ENCODE measurements around the gene NEDD4L. TPM values are rescaled to one million over a fixed set of nuclear protein-coding genes. Genes with fewer than 3 reads are reported as not detected.

NEDD4L gene
- polyA plus RNA-seq, 1 of the 3 experiments (the other 2 are of a cell fraction) = 13.2 TPM

DNA sequence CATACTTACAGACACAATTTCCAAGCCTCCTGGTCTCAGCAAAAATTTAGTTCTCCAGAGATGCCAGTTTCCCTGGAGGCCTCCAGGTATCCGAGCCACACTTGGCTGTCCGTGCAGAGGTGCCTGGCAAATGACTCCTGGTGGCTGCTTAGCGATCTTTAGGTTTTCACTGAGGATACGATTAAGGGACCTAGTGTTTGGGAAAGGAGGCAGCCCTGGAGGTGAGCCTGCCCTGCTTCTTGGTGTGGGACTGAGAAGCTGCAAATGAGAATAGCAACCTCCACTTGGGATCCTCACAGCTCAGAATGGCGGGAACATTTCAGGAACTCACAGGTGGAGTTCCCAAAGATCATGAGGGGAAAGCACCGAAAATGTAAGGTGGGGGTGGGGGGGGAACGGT lies 367.3 kb downstream of the NEDD4L start (continued):
- TF ChIP-seq, protein P1, sequence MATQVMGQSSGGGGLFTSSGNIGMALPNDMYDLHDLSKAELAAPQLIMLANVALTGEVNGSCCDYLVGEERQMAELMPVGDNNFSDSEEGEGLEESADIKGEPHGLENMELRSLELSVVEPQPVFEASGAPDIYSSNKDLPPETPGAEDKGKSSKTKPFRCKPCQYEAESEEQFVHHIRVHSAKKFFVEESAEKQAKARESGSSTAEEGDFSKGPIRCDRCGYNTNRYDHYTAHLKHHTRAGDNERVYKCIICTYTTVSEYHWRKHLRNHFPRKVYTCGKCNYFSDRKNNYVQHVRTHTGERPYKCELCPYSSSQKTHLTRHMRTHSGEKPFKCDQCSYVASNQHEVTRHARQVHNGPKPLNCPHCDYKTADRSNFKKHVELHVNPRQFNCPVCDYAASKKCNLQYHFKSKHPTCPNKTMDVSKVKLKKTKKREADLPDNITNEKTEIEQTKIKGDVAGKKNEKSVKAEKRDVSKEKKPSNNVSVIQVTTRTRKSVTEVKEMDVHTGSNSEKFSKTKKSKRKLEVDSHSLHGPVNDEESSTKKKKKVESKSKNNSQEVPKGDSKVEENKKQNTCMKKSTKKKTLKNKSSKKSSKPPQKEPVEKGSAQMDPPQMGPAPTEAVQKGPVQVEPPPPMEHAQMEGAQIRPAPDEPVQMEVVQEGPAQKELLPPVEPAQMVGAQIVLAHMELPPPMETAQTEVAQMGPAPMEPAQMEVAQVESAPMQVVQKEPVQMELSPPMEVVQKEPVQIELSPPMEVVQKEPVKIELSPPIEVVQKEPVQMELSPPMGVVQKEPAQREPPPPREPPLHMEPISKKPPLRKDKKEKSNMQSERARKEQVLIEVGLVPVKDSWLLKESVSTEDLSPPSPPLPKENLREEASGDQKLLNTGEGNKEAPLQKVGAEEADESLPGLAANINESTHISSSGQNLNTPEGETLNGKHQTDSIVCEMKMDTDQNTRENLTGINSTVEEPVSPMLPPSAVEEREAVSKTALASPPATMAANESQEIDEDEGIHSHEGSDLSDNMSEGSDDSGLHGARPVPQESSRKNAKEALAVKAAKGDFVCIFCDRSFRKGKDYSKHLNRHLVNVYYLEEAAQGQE (IDR thresholded peaks at IDR 0.05; ENCODE audit: low read depth, low read length) = no peak
- TF ChIP-seq, protein P2, sequence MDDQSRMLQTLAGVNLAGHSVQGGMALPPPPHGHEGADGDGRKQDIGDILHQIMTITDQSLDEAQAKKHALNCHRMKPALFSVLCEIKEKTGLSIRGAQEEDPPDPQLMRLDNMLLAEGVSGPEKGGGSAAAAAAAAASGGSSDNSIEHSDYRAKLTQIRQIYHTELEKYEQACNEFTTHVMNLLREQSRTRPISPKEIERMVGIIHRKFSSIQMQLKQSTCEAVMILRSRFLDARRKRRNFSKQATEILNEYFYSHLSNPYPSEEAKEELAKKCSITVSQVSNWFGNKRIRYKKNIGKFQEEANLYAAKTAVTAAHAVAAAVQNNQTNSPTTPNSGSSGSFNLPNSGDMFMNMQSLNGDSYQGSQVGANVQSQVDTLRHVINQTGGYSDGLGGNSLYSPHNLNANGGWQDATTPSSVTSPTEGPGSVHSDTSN (IDR thresholded peaks at IDR 0.05) = no peak
- TF ChIP-seq FOSL2 (IDR thresholded peaks at IDR 0.05; ENCODE audit: borderline replicate concordance, low read depth) = no peak
- TF ChIP-seq, protein P3, sequence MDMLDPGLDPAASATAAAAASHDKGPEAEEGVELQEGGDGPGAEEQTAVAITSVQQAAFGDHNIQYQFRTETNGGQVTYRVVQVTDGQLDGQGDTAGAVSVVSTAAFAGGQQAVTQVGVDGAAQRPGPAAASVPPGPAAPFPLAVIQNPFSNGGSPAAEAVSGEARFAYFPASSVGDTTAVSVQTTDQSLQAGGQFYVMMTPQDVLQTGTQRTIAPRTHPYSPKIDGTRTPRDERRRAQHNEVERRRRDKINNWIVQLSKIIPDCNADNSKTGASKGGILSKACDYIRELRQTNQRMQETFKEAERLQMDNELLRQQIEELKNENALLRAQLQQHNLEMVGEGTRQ (IDR thresholded peaks at IDR 0.05; ENCODE audit: borderline replicate concordance, low read depth, low read length) = no peak
- TF ChIP-seq GABPA (IDR thresholded peaks at IDR 0.05; ENCODE audit: low read depth) = no peak
- TF ChIP-seq EP300 (IDR thresholded peaks at IDR 0.05; ENCODE audit: borderline replicate concordance in 1 of 2, low read depth in 1 of 2, low read length in 1 of 2) = no peak

DNA sequence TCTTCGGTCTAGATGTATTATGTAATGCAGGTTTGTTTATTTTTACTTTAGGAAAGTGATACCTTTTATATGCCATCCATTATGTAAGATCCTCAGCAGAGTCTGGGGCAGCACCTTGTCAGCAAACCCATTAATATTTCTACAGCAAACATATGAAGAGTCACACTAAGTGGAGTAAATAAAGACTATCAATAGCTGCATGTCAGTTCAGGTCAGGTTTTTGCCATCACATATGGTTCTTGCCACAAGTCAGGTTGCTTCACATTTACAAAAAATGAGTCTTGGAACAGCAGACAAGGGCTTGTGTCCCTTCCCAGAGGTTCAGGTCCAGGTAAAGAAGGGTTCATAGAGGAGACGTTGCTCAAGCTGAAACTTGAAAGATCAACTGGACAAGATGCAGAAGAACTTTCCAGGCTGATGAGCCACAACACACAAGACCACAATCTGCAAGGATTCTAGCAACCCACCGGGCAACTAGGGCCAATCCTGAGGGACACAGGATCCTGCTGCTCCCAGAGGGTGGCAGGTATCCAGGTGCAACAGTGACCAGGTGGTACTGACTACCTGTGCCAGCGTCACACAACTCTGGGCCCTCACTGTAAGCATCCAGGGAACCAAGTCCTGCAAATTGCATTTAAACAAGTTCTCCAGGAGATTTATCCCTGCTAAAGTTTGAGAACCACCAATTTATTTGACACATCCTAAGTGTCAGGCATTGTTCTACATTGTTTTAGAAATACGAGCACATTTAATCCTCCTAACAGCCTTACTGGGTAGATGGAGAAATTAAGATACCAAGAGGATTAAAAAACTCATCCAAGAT lies 369.0 kb downstream of the NEDD4L start:
- Histone ChIP-seq H3K27me3 (ENCODE audit: insufficient read depth) (no peaks in the 10 kb centered on the region), H2AFZ (ENCODE audit: low read depth) (no peak overlapping the region), H3K79me2 (ENCODE audit: insufficient read depth) (no peaks in the 10 kb centered on the region), H3K4me1 (ENCODE audit: control insufficient read depth in 1 of 2, insufficient read depth in 2 of 2, low read depth in 1 of 2, low read length in 1 of 2) (no peaks in the 10 kb centered on the region; a peak in 2 of 4 replicates), H3K9me3 (no peaks in the 10 kb centered on the region), H3K4me3 (ENCODE audit: low read depth in 2 of 2, low read length in 1 of 2) (no peak overlapping the region), H3K9me2 (no peaks in the 10 kb centered on the region), H4K20me1 (ENCODE audit: insufficient read depth) (no peaks in the 10 kb centered on the region), H3K4me2 (no peak overlapping the region), H3K36me3 (replicated peaks in 1 of 2; ENCODE audit: control insufficient read depth in 1 of 2, insufficient read depth in 2 of 2, low read length in 1 of 2) (no peaks in the 10 kb centered on the region), H3K27ac (ENCODE audit: low read depth in 2 of 2, low read length in 1 of 2) (no peak overlapping the region), H3K9ac (no peak overlapping the region), H3F3A (replicated peaks; ENCODE audit: insufficient read depth) (no peaks in the 10 kb centered on the region)
- DNase-seq = no peak
- ChIA-PET POLR2A (no interaction called here), CTCF (interaction anchor here (1.2 kb wide), 1 partner anchor 227 kb away, joined by 4 read pairs; no protein-coding TSS in a partner anchor)
- 78% methylated on average over 4 of the region's 5 CpGs for WGBS (ENCODE audit: low lambda C conversion rate)
- TF ChIP-seq RXRA (IDR thresholded peaks at IDR 0.05; ENCODE audit: borderline replicate concordance, low read depth) = no peak
- no peak for TF ChIP-seq EP300 (IDR thresholded peaks at IDR 0.05; ENCODE audit: borderline replicate concordance in 1 of 2, low read depth in 1 of 2, low read length in 1 of 2)
- no peak for TF ChIP-seq FOXM1 (IDR thresholded peaks at IDR 0.05; ENCODE audit: low read depth)
- TF ChIP-seq, protein P4, sequence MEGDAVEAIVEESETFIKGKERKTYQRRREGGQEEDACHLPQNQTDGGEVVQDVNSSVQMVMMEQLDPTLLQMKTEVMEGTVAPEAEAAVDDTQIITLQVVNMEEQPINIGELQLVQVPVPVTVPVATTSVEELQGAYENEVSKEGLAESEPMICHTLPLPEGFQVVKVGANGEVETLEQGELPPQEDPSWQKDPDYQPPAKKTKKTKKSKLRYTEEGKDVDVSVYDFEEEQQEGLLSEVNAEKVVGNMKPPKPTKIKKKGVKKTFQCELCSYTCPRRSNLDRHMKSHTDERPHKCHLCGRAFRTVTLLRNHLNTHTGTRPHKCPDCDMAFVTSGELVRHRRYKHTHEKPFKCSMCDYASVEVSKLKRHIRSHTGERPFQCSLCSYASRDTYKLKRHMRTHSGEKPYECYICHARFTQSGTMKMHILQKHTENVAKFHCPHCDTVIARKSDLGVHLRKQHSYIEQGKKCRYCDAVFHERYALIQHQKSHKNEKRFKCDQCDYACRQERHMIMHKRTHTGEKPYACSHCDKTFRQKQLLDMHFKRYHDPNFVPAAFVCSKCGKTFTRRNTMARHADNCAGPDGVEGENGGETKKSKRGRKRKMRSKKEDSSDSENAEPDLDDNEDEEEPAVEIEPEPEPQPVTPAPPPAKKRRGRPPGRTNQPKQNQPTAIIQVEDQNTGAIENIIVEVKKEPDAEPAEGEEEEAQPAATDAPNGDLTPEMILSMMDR (IDR thresholded peaks at IDR 0.05) = no peak
- TF ChIP-seq, protein P3 (IDR thresholded peaks at IDR 0.05; ENCODE audit: borderline replicate concordance, low read depth, low read length) = no peak
- TF ChIP-seq, protein P5, sequence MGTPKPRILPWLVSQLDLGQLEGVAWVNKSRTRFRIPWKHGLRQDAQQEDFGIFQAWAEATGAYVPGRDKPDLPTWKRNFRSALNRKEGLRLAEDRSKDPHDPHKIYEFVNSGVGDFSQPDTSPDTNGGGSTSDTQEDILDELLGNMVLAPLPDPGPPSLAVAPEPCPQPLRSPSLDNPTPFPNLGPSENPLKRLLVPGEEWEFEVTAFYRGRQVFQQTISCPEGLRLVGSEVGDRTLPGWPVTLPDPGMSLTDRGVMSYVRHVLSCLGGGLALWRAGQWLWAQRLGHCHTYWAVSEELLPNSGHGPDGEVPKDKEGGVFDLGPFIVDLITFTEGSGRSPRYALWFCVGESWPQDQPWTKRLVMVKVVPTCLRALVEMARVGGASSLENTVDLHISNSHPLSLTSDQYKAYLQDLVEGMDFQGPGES (IDR thresholded peaks at IDR 0.05; ENCODE audit: low read depth, low read length) = no peak
- no peak for TF ChIP-seq TAF1 (IDR thresholded peaks at IDR 0.05; ENCODE audit: borderline replicate concordance, low read depth, low read length)
- TF ChIP-seq MXI1 (IDR thresholded peaks at IDR 0.05; ENCODE audit: low read depth, low read length) = no peak
- no peak for TF ChIP-seq TEAD4 (IDR thresholded peaks at IDR 0.05; ENCODE audit: borderline replicate concordance, insufficient read depth)
- no peak for TF ChIP-seq MEF2A (IDR thresholded peaks at IDR 0.05; ENCODE audit: borderline replicate concordance, low read depth)

Measured in SK-N-SH (cell line).